Rectal smooth muscle tissue (tissue), 1 donor: ENCODE data around the gene CTR9.

ENCODE experiments used
- H3K27ac ChIP-seq: one replicate; pipeline ENCODE4 v1.7.0; 2013; ENCODE audit warnings: low read depth, low read length, inconsistent platforms
- H3K27me3 ChIP-seq: one replicate; pipeline ENCODE4 v1.7.0; 2013; ENCODE audit warnings: low read length; ENCODE audit not compliant: control insufficient read depth, insufficient read depth
- H3K36me3 ChIP-seq: one replicate; pipeline ENCODE4 v1.7.0; 2013; ENCODE audit warnings: low read length; ENCODE audit not compliant: control insufficient read depth, insufficient read depth
- H3K4me1 ChIP-seq: one replicate; pipeline ENCODE4 v1.7.0; 2013; ENCODE audit warnings: low read length; ENCODE audit not compliant: control insufficient read depth, insufficient read depth
- H3K4me3 ChIP-seq: one replicate; pipeline ENCODE4 v1.7.0; 2013; ENCODE audit warnings: low read length
- H3K9ac ChIP-seq: one replicate; pipeline ENCODE4 v1.7.0; 2013; ENCODE audit warnings: low read length

Gene CTR9

DNA sequence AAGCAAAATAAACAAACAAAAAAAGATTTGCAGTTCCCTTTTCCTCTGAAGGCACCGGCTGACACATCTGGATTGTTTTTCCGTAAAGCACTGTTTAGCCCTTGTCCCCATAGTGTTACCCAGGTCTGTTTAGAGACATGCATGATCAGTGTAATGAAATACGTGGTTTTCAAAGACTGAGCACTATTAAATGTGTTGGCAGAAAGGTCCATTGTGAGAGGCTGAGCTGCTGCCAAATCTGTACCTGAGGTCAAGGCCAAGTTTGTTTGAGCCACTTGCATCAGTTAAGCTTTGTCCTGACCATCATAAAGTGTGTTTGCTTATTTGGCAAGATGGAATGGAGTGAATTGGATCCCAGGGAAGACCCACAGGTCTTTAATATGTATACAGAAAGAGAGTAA lies 26.3 kb downstream of the CTR9 start:
- Histone ChIP-seq H3K4me3 (no peak overlapping the region), H3K9ac (no peak overlapping the region), H3K4me1 (peaks cover 4% of the 10 kb centered on the region), H3K27me3 (no peaks in the 10 kb centered on the region), H3K36me3 (peaks cover 35% of the 10 kb centered on the region), H3K27ac (peak overlapping the region; percentile 73)

GRCh38 chr11:10777806-10778205 lies 26.8 kb downstream of the CTR9 start:
- Histone ChIP-seq H3K36me3 (peaks cover 31% of the 10 kb centered on the region), H3K4me1 (peaks cover 4% of the 10 kb centered on the region), H3K27me3 (no peaks in the 10 kb centered on the region), H3K4me3 (no peak overlapping the region), H3K27ac (peak overlapping the region; percentile 73), H3K9ac (no peak overlapping the region)

DNA sequence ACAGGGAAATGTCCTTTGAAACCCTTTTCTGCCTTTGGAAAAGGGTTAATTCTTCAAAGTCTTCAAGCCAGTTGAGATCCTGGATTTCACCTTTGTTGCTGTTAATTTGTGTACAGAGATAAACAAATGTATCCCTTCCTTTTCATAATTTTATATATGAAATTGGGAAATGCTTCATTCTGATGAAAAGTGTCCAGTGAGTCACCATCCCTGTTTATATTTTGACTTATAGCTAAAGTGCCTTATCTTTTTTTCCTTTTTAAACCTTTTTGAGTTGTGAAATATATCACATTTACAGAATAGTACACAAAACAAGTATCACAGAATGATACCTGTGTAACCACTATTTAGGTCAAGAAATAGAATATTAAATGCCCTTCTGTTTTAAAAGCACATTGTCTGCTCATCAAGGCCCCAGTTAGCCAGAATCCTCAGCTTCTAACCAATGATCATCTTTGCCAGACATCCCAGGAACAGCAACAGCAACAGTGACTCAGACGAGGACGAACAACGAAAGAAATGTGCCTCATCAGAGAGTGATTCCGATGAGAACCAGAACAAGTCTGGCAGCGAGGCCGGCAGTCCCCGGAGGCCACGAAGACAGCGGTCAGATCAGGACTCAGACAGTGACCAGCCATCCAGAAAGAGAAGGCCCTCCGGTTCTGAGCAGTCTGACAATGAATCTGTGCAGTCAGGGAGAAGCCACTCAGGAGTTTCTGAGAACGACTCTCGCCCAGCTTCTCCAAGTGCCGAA lies 27.3 kb downstream of the CTR9 start:
- Histone ChIP-seq H3K4me1 (peaks cover 4% of the 10 kb centered on the region), H3K9ac (no peak overlapping the region), H3K36me3 (peaks cover 25% of the 10 kb centered on the region), H3K4me3 (no peak overlapping the region), H3K27me3 (no peaks in the 10 kb centered on the region), H3K27ac (peak overlapping the region; percentile 73)

GRCh38 chr11:10779086-10779485 lies 28.0 kb downstream of the CTR9 start:
- Histone ChIP-seq H3K27ac (peak overlapping the region; percentile 60), H3K9ac (no peak overlapping the region), H3K36me3 (peaks cover 25% of the 10 kb centered on the region), H3K27me3 (no peaks in the 10 kb centered on the region), H3K4me1 (peaks cover 4% of the 10 kb centered on the region), H3K4me3 (no peak overlapping the region)

DNA sequence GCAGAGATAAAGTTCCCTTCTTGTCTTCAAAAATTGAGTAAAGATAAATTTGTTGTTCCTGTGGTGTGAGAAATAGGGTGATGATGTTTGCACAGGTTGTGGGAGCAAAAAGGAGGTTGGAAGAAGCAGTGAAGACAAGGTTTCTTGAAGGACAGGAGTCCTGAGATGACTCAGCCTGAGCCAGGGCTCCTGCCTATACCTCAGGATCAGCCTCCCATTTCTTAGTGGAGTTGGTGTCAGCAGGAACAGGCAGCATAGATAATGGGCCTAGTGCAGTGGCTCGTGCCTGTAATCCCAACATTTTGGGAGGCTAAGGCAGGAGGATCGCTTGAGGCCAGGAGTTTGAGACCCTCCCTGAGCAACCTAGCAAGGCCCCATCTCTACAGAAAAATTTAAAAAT lies 29.0 kb downstream of the CTR9 start:
- H3K9ac ChIP-seq, result no peak overlapping the region
- no peak overlapping the region for H3K4me3 ChIP-seq
- peaks cover 17% of the 10 kb centered on the region for H3K36me3 ChIP-seq
- no peak overlapping the region for H3K27ac ChIP-seq
- peaks cover 4% of the 10 kb centered on the region for H3K4me1 ChIP-seq
- H3K27me3 ChIP-seq, result no peaks in the 10 kb centered on the region

DNA sequence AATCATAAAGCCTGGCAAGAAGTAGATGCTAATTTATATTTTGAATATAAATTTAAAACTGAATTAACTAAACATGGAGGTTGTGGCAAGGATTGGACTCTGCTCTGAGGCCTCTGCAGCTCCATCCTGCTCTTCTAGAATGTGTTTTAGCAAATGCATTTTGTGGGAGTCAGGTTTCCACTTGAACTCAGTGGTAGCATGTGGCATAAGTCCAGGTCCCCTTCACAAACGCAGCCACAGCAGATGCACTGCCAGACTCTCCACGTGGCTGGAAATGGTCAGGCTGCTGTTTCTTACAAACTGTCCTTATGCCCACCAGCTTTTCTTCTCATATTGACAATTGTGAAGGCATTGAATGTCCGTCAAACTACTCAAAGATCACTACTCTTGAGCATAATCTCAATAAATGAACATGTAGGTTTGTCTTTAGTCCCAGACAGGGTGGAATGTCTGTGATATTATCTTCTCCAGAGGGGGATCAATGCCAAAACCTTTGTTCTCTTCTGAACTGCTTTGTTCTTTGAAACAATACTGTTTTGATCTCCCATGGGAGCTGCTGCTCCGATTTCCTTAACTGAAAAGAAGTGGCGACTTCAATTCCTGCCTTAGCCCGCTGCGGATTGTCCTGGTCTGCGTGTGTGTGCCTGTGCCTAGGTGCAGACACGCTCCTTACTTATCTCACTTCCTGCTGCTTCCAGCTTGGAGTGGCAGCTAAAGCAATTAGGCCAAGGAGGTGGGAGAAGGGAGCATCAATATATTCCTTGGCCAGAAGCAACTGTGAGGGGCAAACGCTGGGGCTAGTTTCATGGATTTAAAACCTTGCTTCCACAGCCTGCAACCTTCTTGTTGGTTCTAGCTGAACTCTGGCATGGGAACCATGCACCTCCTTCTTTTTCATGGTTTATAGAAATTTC lies 33.4 kb downstream of the CTR9 start:
- Histone ChIP-seq H3K27me3 (no peaks in the 10 kb centered on the region), H3K9ac (no peak overlapping the region), H3K27ac (no peak overlapping the region), H3K36me3 (peaks cover 2% of the 10 kb centered on the region), H3K4me3 (no peak overlapping the region), H3K4me1 (no peaks in the 10 kb centered on the region)

- Histone ChIP-seq H3K27me3 (no peaks in the 10 kb centered on the region), H3K9ac (no peak overlapping the region), H3K27ac (no peak overlapping the region), H3K4me3 (no peak overlapping the region), H3K4me1 (no peaks in the 10 kb centered on the region), H3K36me3 (peaks cover under 1% of the 10 kb centered on the region)
These were observed 34.1 kb downstream of the CTR9 start for GRCh38 chr11:10785146-10785474.

DNA sequence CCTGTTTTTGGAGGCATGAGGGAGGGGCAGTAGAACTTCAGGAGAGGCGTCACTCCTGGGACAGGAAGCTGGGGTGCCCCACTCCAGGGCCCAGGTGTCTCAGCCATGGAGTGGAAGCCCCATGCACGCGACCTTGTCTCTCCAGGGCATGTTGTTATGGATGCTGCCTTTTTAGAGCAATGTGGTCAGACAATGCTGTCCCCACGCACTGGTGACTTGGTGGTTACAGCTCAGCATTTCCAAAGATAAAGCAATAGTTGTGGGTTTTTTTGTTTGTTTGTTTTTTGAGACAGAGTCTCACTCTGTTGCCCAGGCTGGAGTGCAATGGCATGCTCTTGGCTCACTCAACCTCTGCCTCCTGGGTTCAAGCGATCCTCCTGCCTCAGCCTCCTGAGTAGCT lies 35.4 kb downstream of the CTR9 start:
- Histone ChIP-seq H3K27me3 (no peaks in the 10 kb centered on the region), H3K4me3 (no peak overlapping the region), H3K9ac (no peak overlapping the region), H3K36me3 (no peaks in the 10 kb centered on the region), H3K4me1 (no peaks in the 10 kb centered on the region), H3K27ac (no peak overlapping the region)

DNA sequence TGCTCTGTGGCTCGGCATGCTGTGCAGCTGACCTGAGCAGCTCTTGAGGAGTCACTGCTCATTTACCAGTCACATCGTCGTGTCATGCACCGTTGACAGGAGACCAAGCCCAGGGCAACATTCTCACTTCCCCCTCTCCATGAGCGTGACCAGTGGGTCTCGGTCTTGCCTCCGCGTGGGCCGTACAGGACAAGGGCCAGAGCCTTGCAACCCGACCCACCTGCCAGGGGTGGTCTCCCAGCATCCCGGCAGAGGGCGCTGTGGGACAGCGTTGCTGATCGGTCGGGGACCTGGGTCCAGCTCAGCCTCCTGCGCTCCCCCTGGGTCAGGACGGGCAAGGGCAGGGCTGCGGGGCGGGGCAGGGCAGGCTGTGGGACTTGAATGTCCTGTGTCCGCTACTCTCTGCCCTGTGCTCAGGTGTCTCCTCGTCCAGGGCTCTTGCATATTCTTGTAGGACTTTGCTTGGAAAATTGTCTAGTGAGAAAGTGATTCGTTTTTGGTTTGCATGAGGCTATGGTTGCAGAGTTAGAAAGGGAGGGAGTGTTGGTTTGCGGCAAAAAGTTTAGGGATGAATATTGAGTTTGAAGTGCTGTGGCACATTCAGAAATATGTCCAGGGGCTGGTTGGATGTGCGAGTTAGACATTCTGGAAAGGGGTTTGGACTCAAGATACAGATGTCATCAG lies 41.5 kb downstream of the CTR9 start:
- peak overlapping the region; percentile 10 for H3K4me3 ChIP-seq
- H3K9ac ChIP-seq, result no peak overlapping the region

DNA sequence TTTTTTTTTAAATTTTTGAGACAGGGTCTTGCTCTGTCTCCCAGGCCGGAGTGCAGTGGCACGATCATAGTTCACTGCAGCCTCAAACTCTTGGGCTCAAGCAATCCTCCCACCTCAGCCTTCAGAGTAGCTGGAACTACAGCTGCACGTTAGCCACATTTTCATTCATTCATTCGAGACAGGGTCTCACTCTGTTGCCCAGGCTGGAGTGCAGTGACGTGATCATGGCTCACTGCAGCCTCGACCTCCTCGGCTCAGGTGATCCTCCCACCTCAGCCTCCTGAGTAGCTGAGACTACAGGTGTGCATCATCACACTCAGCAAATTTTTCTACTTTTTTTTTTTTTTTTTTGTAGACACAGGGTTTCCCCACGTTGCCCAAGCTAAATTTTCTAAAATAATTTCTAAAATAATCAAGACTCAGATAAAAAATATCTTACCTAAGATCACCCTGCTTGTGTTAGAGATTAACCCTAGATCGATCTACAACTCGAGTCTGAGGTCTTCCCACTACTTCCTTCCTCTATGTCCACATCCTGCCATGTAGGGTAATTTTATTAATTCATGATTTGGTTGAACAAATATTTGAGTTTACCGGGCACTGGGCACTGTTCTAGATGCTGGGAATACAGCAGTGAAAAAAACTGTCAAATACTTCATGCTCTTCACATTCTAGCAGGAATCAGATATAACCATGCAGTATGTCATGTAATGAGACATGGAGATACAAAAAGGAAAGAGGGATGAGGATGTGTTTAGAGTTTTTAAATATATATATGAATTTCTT lies 42.6 kb downstream of the CTR9 start:
- Histone ChIP-seq H3K36me3 (peaks cover 19% of the 10 kb centered on the region), H3K4me1 (no peaks in the 10 kb centered on the region), H3K27ac (no peak overlapping the region), H3K27me3 (no peaks in the 10 kb centered on the region), H3K9ac (no peak overlapping the region), H3K4me3 (no peak overlapping the region)

More for the DNA sequence above, 41.5 kb downstream of the CTR9 start:
- peaks cover 9% of the 10 kb centered on the region for H3K36me3 ChIP-seq
- H3K27me3 ChIP-seq, result no peaks in the 10 kb centered on the region
- H3K27ac ChIP-seq, result no peak overlapping the region
- H3K4me1 ChIP-seq, result no peaks in the 10 kb centered on the region

DNA sequence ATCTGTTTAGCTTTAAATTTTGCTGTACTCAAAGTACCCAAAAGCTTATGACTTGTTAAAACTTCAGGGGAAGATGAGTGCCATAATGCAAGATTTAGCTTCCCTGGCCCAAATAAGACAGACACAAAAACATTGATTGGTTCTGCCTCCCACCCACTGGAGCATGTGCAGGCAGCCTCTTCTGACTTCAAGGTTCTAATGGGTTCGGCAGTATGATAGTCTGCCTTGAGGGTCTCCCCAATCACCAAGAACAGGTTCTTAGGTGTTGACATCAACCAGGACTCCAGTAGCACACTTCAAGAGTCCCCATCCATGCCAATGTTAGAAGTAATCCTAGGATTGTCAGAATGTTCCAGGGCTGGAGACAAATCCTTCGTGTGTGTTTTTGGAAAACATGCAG lies 45.1 kb downstream of the CTR9 start:
- Histone ChIP-seq H3K4me3 (no peak overlapping the region), H3K9ac (no peak overlapping the region), H3K36me3 (peaks cover 42% of the 10 kb centered on the region), H3K27ac (no peak overlapping the region), H3K27me3 (no peaks in the 10 kb centered on the region), H3K4me1 (no peaks in the 10 kb centered on the region)

- Histone ChIP-seq H3K9ac (no peak overlapping the region), H3K27me3 (no peaks in the 10 kb centered on the region), H3K4me1 (no peaks in the 10 kb centered on the region), H3K27ac (no peak overlapping the region), H3K4me3 (no peak overlapping the region), H3K36me3 (peaks cover 49% of the 10 kb centered on the region)
These were observed 46.0 kb downstream of the CTR9 start for GRCh38 chr11:10797001-10797400.
